HCT116 (cell line): ENCODE results near the gene GALNT2. TPM values are rescaled to one million over a fixed set of nuclear protein-coding genes. Genes with fewer than 3 reads are reported as not detected.

Experiments used
- ATAC-seq: fragments of 200-7000 bp; cut with Tn5 transposase; 2 replicates; pipeline ENCODE4 v1.9.1; 2020; ENCODE audit warnings: mild to moderate bottlenecking, moderate library complexity
- BruUV-seq: library from RNA; stranded (reverse); fragments of 400-500 nt; replicated peaks from 2 replicates; lab custom pipeline; 2021; lab: Mats Ljungman, UMichigan
- CTCF ChIA-PET: fragments of 300-600 bp; sonication (Branson Sonifier 250); formaldehyde crosslinking; loops from one replicate; lab custom pipeline; 2021; ENCODE audit warnings: antibody characterized with exemption; lab: Charles Lee
- POLR2A ChIA-PET: fragments of 300-600, 350-600 bp; sonication (Branson Sonifier 250); formaldehyde crosslinking; loops from one replicate; lab custom pipeline; 2021; ENCODE audit warnings: antibody characterized with exemption; lab: Charles Lee
- RAD21 ChIA-PET, 2 experiments: fragments of 300-600 bp; sonication (Branson Sonifier 250); formaldehyde crosslinking; loops; one replicate each; lab custom pipeline; 2023; ENCODE audit warnings: low total read pairs in 2 of 2; ENCODE audit not compliant: uncharacterized antibody in 2 of 2, unreplicated experiment in 2 of 2, low non-redundant PET in 1 of 2; lab: Charles Lee
- DNase-seq: peaks from one replicate; pipeline ENCODE4 v3.0.0-alpha.2; 2010; ENCODE audit warnings: low read depth, low spot score
- H2AFZ ChIP-seq: fragments of 200-600 bp; shearing (Covaris generic), sonication (generic); 2 replicates; pipeline ENCODE4 v1.6.1; 2017; ENCODE audit warnings: low read depth, mixed run types, mixed read lengths, antibody characterized with exemption, low read length; ENCODE audit not compliant: poor library complexity, severe bottlenecking
- H3K27ac ChIP-seq: 2 replicates; pipeline ENCODE4 v1.5.1; 2012; ENCODE audit warnings: low read depth, low read length
- H3K27me3 ChIP-seq: fragments of 200-600 bp; sonication (generic); 2 replicates; pipeline ENCODE4 v1.6.1; 2016; ENCODE audit warnings: mixed run types, low read length, mixed read lengths; ENCODE audit not compliant: insufficient read depth
- H3K36me3 ChIP-seq, 2 experiments: fragments of 200-500 bp in 1 of 2; fragments of 200-600 bp in 1 of 2; sonication (Bioruptor generic) in 1 of 2; sonication (generic) in 1 of 2; 2 replicates each; pipeline versions ENCODE4 v1.5.1 to v1.6.1; 2014 to 2016; ENCODE audit warnings: low read length in 2 of 2, inconsistent platforms in 1 of 2, mixed read lengths in 1 of 2, mixed run types in 1 of 2; ENCODE audit not compliant: insufficient read depth in 2 of 2, control insufficient read depth in 1 of 2
- H3K4me1 ChIP-seq, 2 experiments: fragments of 200-600 bp in 1 of 2; sonication (generic) in 1 of 2; 2 replicates each; pipeline versions ENCODE4 v1.5.1 to v1.6.1; 2012 to 2017; ENCODE audit warnings: low read length in 2 of 2, inconsistent platforms in 1 of 2, mild to moderate bottlenecking in 1 of 2, mixed read lengths in 1 of 2, mixed run types in 1 of 2, moderate library complexity in 1 of 2; ENCODE audit not compliant: insufficient read depth in 2 of 2, control insufficient read depth in 1 of 2
- H3K4me2 ChIP-seq: fragments of 200-600 bp; sonication (generic); 2 replicates; pipeline ENCODE4 v1.6.1; 2017; ENCODE audit warnings: mixed run types, low read length, mixed read lengths
- H3K4me3 ChIP-seq, 2 experiments: fragments of 200-600 bp in 1 of 2; sonication (generic) in 1 of 2; replicated peaks in 1 of 2; 2 replicates each; pipeline ENCODE4 v1.5.1; 2011 to 2016; ENCODE audit warnings: low read length in 2 of 2, control low read depth in 1 of 2, low read depth in 1 of 2, mild to moderate bottlenecking in 1 of 2, mixed read lengths in 1 of 2, mixed run types in 1 of 2
- H3K79me2 ChIP-seq: fragments of 200-600 bp; sonication (generic); 2 replicates; pipeline ENCODE4 v1.6.1; 2017; ENCODE audit warnings: mild to moderate bottlenecking, mixed run types, low read length, moderate library complexity, mixed read lengths; ENCODE audit not compliant: insufficient read depth
- H3K9ac ChIP-seq: fragments of 200-600 bp; sonication (generic); 2 replicates; pipeline ENCODE4 v1.6.1; 2016; ENCODE audit warnings: low read length, mixed read lengths
- H3K9me2 ChIP-seq: fragments of 200-600 bp; sonication (generic), shearing (Covaris generic); 2 replicates; pipeline ENCODE4 v1.6.1; 2017; ENCODE audit warnings: mixed run types, mild to moderate bottlenecking, moderate library complexity; ENCODE audit not compliant: insufficient read depth
- H3K9me3 ChIP-seq, 2 experiments: fragments of 200-500 bp in 1 of 2; fragments of 200-600 bp in 1 of 2; sonication (Bioruptor generic) in 1 of 2; sonication (generic) in 1 of 2; 2 replicates each; pipeline ENCODE4 v1.6.1; 2014 to 2017; ENCODE audit warnings: low read length in 2 of 2, mixed read lengths in 2 of 2, inconsistent platforms in 1 of 2, low read depth in 1 of 2, mild to moderate bottlenecking in 1 of 2, mixed run types in 1 of 2, moderate library complexity in 1 of 2; ENCODE audit not compliant: control insufficient read depth in 1 of 2, insufficient read depth in 1 of 2
- H4K20me1 ChIP-seq: fragments of 200-600 bp; sonication (generic), shearing (Covaris generic); 2 replicates; pipeline ENCODE4 v1.6.1; 2017; ENCODE audit warnings: mixed run types, mild to moderate bottlenecking, moderate library complexity; ENCODE audit not compliant: insufficient read depth
- CBX3 ChIP-seq: IDR thresholded peaks from 2 replicates; pipeline ENCODE4 v1.6.1; 2012; ENCODE audit warnings: low read depth
- CEBPB ChIP-seq: IDR thresholded peaks from 2 replicates; pipeline ENCODE4 v1.6.1; 2012; ENCODE audit warnings: low read depth
- CTCF ChIP-seq, 3 experiments: fragments of 200-600 bp in 1 of 3; sonication (generic) in 1 of 3; IDR thresholded peaks in 2 of 3; conservative IDR thresholded peaks in 1 of 3; 2 replicates each; pipeline ENCODE4 v1.5.1; 2012 to 2017; ENCODE audit warnings: low read depth in 2 of 3, low read length in 2 of 3, antibody characterized with exemption in 1 of 3, borderline replicate concordance in 1 of 3, control low read depth in 1 of 3, mild to moderate bottlenecking in 1 of 3, mixed read lengths in 1 of 3, mixed run types in 1 of 3, moderate library complexity in 1 of 3; ENCODE audit not compliant: insufficient read depth in 1 of 3
- EGR1 ChIP-seq: IDR thresholded peaks from 2 replicates; pipeline ENCODE4 v1.6.1; 2012; ENCODE audit warnings: low read depth
- EZH2 ChIP-seq: fragments of 200-600 bp; sonication (generic); IDR thresholded peaks from 2 replicates; pipeline ENCODE4 v1.6.1; 2017; ENCODE audit warnings: antibody characterized with exemption, mixed run types
- EZH2phosphoT487 ChIP-seq: fragments of 200-600 bp; IDR thresholded peaks from 2 replicates; pipeline ENCODE4 v1.6.1; 2018; ENCODE audit warnings: antibody characterized with exemption, borderline replicate concordance
- FOSL1 ChIP-seq: IDR thresholded peaks from 2 replicates; pipeline ENCODE4 v1.6.1; 2012; ENCODE audit warnings: low read depth
- POLR2A ChIP-seq: IDR thresholded peaks from 2 replicates; pipeline ENCODE4 v1.7.0; 2011; ENCODE audit warnings: borderline replicate concordance; ENCODE audit not compliant: insufficient read depth, insufficient read length; ENCODE audit errors: extremely low read depth
- REST ChIP-seq: IDR thresholded peaks from 2 replicates; pipeline ENCODE4 v1.6.1; 2012; ENCODE audit warnings: low read depth
- SIN3A ChIP-seq: IDR thresholded peaks from 2 replicates; pipeline ENCODE4 v1.6.1; 2012; ENCODE audit warnings: low read depth
- SP1 ChIP-seq: IDR thresholded peaks from 2 replicates; pipeline ENCODE4 v1.6.1; 2012; ENCODE audit warnings: low read depth
- SRF ChIP-seq: IDR thresholded peaks from 2 replicates; pipeline ENCODE4 v1.6.1; 2012; ENCODE audit warnings: low read depth
- TCF7L2 ChIP-seq: IDR thresholded peaks from 2 replicates; pipeline ENCODE4 v1.7.0; 2011; ENCODE audit warnings: borderline replicate concordance, inconsistent platforms; ENCODE audit not compliant: insufficient read depth, insufficient read length; ENCODE audit errors: extremely low read depth
- YY1 ChIP-seq: IDR thresholded peaks from 2 replicates; pipeline ENCODE4 v1.6.1; 2011; ENCODE audit warnings: low read length, low read depth, moderate library complexity, mild to moderate bottlenecking; ENCODE audit not compliant: insufficient replicate concordance; ENCODE audit errors: extremely low read depth
- ZFX ChIP-seq: fragments of 450-650 bp; IDR thresholded peaks from 2 replicates; pipeline ENCODE4 v1.6.1; 2017
- intact Hi-C: fragments of 100-400 bp; cut with micrococcal nuclease; formaldehyde crosslinking; loops from 2 replicates; pipeline ENCODE4 v1.10.0; 2022
- total RNA-seq: library from RNA; stranded (reverse); gene quantifications from one replicate; pipeline ENCODE4 v1.2.1, GENCODE V29; 2021; ENCODE audit not compliant: unreplicated experiment

Gene GALNT2
- total RNA-seq, 1 experiment from 2014 or later: 40.8 TPM

GRCh38 chr1:230196077-230196476, 129.0 kb downstream of the GALNT2 start:
- no peaks in the 10 kb centered on the region for H3K4me1 ChIP-seq
- ChIA-PET POLR2A (no interaction called here), CTCF (no interaction called here), RAD21 (no interaction called here)
- no peak overlapping the region for H3K4me3 ChIP-seq
- H3K27me3 ChIP-seq: no peaks in the 10 kb centered on the region
- no peak overlapping the region for H2AFZ ChIP-seq
- no peaks in the 10 kb centered on the region for H3K9me2 ChIP-seq
- no peaks in the 10 kb centered on the region for H4K20me1 ChIP-seq
- TF ChIP-seq FOSL1 (no peak), EZH2 (no peak), CEBPB (no peak), CBX3 (no peak), POLR2A (no peak), YY1 (no peak), EGR1 (no peak)
- DNase-seq: no peak
- no peaks in the 10 kb centered on the region for H3K79me2 ChIP-seq
- intact Hi-C loops: no loop called here
- no peak overlapping the region for H3K4me2 ChIP-seq
- no peak for ATAC-seq
- H3K36me3 ChIP-seq: no peaks in the 10 kb centered on the region
- no peak overlapping the region for H3K27ac ChIP-seq
- no peaks in the 10 kb centered on the region for H3K9me3 ChIP-seq
- no peak overlapping the region for H3K9ac ChIP-seq
- BruUV-seq: no TSS peak

GRCh38 chr1:230197644-230198567, 130.9 kb downstream of the GALNT2 start:
- CTCF ChIA-PET: no interaction called here
- ATAC-seq: no peak
- H3K9me3 ChIP-seq: no peaks in the 10 kb centered on the region
- RAD21 ChIA-PET: no interaction called here
- H3K4me3 ChIP-seq: no peak overlapping the region
- no peaks in the 10 kb centered on the region for H4K20me1 ChIP-seq
- POLR2A ChIA-PET: no interaction called here
- H3K27me3 ChIP-seq: no peaks in the 10 kb centered on the region
- no peaks in the 10 kb centered on the region for H3K79me2 ChIP-seq
- DNase-seq: no peak
- H3K36me3 ChIP-seq: no peaks in the 10 kb centered on the region
- no peaks in the 10 kb centered on the region for H3K9me2 ChIP-seq
- H3K4me2 ChIP-seq: no peak overlapping the region
- no peak overlapping the region for H3K9ac ChIP-seq
- intact Hi-C loops: no loop called here
- H3K27ac ChIP-seq: no peak overlapping the region
- H3K4me1 ChIP-seq: no peaks in the 10 kb centered on the region
- no peak overlapping the region for H2AFZ ChIP-seq
- no TSS peak for BruUV-seq
- TF ChIP-seq REST: no peak
- TF ChIP-seq EZH2phosphoT487: no peak
- no peak for TF ChIP-seq SP1
- TF ChIP-seq SIN3A: no peak
- no peak for TF ChIP-seq CTCF (IDR thresholded peaks at IDR 0.05 in 2 of 3, conservative IDR thresholded peaks at IDR 0.05 in 1 of 3; ENCODE audit: borderline replicate concordance in 1 of 3, insufficient read depth in 1 of 3, low read depth in 2 of 3, low read length in 2 of 3)
- no peak for TF ChIP-seq EGR1
- no peak for TF ChIP-seq ZFX
- no peak for TF ChIP-seq TCF7L2
- no peak for TF ChIP-seq POLR2A
- TF ChIP-seq SRF: no peak
